Kidney epithelial cell (primary cell): ENCODE measurements around the gene PLA2R1. TPM values are rescaled to one million over a fixed set of nuclear protein-coding genes. Genes with fewer than 3 reads are reported as not detected.

ENCODE experiments used
- DNase-seq: peaks from one replicate; pipeline ENCODE4 v3.0.0-alpha.2; 2010; ENCODE audit warnings: low read depth
- H3K27me3 ChIP-seq: 2 replicates; pipeline ENCODE4 v1.6.0; 2011; ENCODE audit warnings: low read length; ENCODE audit not compliant: control insufficient read depth, insufficient read depth
- H3K36me3 ChIP-seq: 2 replicates; pipeline ENCODE4 v1.5.1; 2011; ENCODE audit warnings: low read length; ENCODE audit not compliant: control insufficient read depth, insufficient read depth
- H3K4me3 ChIP-seq: 2 replicates; pipeline ENCODE4 v1.5.1; 2011; ENCODE audit warnings: low read depth, mild to moderate bottlenecking, control low read depth, low read length
- CTCF ChIP-seq: IDR thresholded peaks from 2 replicates; pipeline ENCODE4 v1.5.1; 2011; ENCODE audit warnings: mild to moderate bottlenecking, moderate library complexity, low read length, control low read depth, inconsistent platforms; ENCODE audit not compliant: insufficient read depth, poor library complexity, severe bottlenecking
- total RNA-seq: library from RNA; depleted of rRNA; stranded (reverse); fragments of >200 nt; gene quantifications from 2 replicates; pipeline ENCODE4 v1.2.3, GENCODE V29; 2015

PLA2R1 gene
- total RNA-seq, 1 donor from 2014 or later: 3.6 TPM

- DNase-seq: no peak
- no peaks in the 10 kb centered on the region for H3K36me3 ChIP-seq
- H3K27me3 ChIP-seq: no peaks in the 10 kb centered on the region
- TF ChIP-seq CTCF: no peak
- H3K4me3 ChIP-seq: no peak overlapping the region
These were observed 165.3 kb downstream of the PLA2R1 start for GRCh38 chr2:159897081-159897480.

- DNase-seq: no peak
- no peaks in the 10 kb centered on the region for H3K27me3 ChIP-seq
- no peaks in the 10 kb centered on the region for H3K36me3 ChIP-seq
- no peak for TF ChIP-seq CTCF
- H3K4me3 ChIP-seq: no peak overlapping the region
These were observed 167.0 kb downstream of the PLA2R1 start for GRCh38 chr2:159895258-159896065.

- no peak for DNase-seq
- no peak for TF ChIP-seq CTCF
These were observed 168.1 kb downstream of the PLA2R1 start for GRCh38 chr2:159894145-159894838.

GRCh38 chr2:159892990-159893810 lies 169.2 kb downstream of the PLA2R1 start:
- no peak overlapping the region for H3K4me3 ChIP-seq
- no peak for DNase-seq

More at GRCh38 chr2:159894145-159894838, 168.1 kb downstream of the PLA2R1 start:
- Histone ChIP-seq H3K27me3 (no peaks in the 10 kb centered on the region), H3K4me3 (no peak overlapping the region), H3K36me3 (no peaks in the 10 kb centered on the region)

More at GRCh38 chr2:159892990-159893810, 169.2 kb downstream of the PLA2R1 start:
- no peaks in the 10 kb centered on the region for H3K36me3 ChIP-seq
- no peaks in the 10 kb centered on the region for H3K27me3 ChIP-seq
- no peak for TF ChIP-seq CTCF
